Central memory CD4-positive, alpha-beta T cell (primary cell): Measurements from ENCODE around the gene HOXA7.

ENCODE experiments used
- DNase-seq: peaks from one replicate; pipeline ENCODE4 v3.0.0; 2022

The HOXA7 gene

DNA sequence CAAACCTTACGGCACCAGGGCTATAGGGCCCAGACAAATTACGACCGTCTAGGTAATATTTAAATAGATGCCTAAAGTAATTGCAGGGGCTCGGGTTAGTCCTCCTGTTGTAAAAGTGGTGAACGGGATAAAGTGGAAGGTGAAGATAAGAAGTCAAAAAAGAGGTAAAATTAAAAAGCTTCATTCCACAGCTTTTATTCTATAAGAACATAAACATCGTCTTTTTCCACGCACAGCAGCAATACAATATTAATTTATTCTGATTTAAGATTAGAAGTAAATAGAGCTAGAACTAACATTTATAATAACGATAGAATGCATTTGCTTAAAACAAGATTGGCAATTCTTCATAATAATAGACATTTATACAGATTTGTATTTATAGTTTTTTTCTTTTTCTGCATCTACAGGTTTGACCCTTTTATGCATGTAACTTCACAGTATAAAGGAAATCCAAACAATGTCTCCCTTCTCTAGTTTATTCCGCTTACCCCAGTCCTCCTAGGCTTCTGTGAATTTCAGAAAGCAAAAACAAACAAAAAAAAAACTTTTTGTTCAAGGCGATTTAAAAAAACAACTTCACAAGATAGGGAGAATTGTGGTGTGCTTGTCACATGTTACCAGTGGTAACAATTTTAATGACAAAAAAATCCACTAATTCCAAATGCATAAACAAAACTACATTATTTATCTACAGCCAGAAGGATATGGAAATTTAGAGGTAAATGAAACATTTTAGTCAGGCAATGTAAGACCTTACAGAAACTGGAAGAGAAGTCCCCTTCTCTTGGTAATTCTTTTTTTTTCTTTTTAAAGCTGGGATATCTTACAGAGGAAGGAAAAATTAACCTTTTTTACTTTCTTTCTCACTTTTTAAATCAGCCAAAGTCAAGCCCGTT lies 14.2 kb upstream of the HOXA7 start:
- no peak for DNase-seq

DNA sequence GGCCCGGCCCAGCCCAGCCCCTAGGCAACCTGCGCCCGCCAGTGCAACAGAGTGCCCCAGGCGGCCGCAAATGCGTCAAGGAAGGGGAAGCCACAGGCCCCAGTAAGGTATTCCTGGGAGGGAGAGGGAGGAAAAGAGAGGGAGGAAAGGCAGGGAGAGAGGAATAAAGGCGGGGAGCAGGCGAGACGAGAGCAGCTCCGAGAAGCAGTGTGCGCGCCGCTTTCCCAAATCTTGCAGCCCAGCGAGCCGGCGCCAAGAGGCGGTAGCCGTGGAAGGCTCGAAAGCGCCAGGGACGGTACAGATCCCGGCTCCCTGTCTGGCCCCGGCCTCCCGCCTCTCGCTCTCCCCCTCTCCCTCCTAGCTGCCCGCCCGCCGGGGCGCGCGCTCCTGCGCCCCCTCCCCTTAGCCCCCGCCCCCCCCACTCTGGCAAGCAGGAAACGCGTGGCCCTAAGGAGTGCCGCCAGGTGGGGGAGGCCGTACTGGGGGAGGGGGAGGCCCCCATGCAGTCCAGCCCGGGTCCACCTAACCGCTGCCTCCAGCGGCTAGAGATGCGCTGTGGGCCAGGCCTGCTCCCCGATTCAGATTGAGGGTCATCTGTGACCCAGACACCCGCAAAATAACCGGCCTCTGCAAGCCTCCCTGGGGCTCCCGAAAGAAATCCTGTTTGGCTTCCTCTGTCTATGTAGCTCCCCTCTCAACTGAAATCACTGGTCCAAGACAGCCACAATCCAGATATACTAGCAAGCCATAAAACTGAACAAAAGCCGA lies 13.4 kb upstream of the HOXA7 start:
- no peak for DNase-seq

DNA sequence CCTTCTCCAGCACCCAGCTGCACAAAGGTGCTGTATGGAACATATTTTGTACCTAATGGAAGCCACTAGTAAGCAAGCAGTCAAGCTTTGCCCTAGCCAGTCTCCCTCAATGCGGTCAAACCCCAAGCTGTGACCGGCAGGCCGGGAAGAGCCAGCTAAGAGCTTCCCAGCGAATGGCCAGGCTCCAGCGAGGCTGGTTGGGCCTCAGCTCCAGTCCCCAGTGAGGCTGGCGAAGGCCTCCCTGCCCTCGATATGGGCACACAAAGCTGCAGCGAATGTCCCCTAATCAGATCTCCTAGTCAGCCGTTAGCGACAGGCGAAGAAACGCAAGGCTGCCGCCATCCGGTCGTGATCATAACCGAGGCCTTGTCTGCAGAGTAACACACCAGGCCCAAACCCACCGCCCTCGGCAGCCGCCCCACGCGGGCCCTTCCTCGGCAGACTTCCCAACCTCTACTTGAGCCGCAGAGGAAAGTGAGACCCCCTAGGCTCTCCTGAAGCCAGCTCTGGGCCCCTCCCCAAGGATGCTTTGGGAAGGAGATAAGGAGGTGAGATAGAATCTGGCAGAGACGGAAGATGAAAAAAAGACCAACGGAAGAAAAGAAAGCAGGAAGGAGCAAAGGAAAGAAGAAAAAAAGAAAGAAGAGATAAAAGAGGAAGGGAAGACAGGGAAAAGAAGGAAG lies 11.9 kb upstream of the HOXA7 start:
- no peak for DNase-seq

DNA sequence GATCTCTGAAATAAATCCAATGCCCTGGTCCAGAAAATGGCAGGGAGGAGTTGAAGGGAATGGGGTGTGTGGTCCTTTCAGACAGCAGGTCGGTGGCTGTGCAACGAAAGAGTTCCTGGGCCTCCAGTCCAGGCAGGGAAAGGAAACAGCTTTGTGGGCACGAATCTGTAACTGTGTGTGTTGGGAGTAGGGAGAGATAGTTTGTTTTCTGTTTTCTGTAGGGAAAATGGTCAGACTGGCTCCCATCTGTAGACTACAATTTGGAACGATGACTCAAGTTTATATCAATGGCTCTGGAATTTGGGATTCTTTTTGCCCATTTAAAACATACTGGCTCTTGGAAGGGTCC lies 11.4 kb upstream of the HOXA7 start:
- DNase-seq, result no peak

DNA sequence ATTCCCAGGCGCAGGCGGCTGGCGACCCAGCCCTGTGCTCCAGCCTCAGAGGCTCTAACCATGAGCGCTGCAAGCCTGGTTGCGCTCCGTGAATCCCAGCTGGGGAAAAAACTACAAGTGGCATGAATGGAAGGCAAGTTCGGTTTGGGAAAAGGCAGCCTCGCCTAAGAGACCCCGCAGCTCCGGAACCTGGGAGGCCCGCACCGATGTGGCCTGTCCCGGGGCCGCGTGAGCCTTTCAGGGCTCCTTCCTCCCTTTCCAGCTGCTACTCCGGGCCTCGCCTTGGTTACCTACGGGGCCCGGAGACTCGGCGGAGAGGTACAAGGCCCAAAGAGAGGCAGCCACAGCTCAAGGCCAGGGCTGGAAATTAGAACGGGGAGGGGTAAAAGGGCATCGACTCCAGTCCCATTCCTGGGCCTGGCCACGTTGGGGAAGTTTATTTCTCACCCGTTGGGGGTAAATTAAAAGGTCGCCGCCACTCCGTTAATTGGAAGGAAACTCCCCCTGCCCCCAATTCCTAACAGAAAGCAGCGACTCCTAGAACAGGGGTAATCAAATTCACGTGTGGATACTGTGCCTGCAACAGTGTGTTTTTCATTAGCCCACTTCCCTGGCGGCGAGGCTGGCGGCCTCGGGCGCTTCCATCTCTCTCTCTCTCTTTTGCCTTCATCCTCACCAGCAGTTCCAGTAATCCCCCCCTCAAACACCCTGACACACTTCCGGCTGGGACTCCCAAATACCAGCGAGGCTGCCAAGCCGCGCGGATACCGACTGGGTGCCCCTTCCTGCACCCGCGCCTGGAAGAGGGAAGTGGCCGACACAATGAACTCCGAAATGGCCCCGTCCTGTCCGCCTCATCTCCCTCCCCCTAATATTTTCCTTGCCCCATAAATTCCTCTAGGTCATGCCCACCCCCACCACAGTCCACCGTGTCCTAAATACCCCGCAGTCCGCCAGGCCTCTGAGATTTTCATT lies 10.3 kb upstream of the HOXA7 start:
- no peak for DNase-seq

DNA sequence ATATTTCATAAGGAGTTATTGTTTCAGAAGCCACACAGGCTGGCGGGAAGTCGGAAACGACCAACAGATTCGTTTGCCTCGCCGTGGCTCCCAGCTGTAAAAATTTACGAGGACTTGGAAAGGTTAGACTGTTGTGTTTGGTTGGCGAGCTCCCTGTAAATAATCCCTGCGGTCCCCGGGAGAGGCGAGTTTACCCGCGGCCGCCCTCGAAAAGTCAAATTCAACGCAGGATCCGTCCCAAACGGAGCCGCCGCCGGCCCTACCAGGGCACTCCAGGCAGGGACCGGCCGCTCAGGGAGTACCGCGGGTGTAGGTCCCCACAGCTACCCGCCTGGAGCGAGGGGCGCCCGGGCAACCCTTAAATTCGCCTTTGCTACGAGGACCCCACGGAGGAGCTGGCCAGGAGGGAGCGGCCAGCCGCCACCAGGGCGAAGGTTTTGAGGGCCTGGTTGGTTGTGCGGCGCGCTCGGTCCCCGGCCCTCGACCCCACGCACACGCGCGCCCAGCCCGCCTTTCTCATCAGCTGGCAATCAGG lies 9.6 kb upstream of the HOXA7 start:
- DNase-seq, result no peak

DNA sequence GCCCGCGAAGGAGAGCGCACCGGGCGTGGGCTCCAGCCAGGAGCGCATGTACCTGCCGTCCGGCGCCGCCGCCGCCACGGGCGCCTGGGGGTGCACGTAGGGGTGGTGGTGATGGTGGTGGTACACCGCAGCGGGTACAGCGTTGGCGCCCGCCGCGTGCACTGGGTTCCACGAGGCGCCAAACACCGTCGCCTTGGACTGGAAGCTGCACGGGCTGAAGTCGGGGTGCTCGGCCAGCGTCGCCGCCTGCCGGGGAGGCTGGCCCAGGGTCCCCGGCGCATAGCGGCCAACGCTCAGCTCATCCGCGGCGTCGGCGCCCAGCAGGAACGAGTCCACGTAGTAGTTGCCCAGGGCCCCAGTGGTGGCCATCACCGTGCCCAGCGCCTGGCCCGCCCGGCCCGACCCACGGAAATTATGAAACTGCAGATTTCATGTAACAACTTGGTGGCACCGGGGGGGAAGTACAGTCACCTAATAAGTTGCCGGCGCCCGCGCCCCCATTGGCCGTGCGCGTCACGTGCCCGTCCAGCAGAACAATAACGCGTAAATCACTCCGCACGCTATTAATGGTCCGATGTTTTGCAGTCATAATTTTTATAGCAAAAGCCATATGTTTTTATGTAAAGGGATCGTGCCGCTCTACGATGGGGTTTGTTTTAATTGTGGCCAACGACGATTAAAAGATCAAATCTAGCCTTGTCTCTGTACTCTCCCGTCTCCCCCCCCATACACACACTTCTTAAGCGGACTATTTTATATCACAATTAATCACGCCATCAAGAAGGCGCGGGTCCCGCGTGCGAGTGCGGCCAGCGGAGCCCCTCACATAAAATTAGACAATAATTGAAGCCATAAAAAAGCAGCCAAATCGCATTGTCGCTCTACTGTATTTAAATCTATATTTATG lies 8.9 kb upstream of the HOXA7 start, which contains the start of gene HOXA9:
TSS of gene HOXA9 (minus strand) at position 449 of the 907 bp plus-strand sequence. CDS start at position 369, 80 bp downstream.
- DNase-seq, result no peak

DNA sequence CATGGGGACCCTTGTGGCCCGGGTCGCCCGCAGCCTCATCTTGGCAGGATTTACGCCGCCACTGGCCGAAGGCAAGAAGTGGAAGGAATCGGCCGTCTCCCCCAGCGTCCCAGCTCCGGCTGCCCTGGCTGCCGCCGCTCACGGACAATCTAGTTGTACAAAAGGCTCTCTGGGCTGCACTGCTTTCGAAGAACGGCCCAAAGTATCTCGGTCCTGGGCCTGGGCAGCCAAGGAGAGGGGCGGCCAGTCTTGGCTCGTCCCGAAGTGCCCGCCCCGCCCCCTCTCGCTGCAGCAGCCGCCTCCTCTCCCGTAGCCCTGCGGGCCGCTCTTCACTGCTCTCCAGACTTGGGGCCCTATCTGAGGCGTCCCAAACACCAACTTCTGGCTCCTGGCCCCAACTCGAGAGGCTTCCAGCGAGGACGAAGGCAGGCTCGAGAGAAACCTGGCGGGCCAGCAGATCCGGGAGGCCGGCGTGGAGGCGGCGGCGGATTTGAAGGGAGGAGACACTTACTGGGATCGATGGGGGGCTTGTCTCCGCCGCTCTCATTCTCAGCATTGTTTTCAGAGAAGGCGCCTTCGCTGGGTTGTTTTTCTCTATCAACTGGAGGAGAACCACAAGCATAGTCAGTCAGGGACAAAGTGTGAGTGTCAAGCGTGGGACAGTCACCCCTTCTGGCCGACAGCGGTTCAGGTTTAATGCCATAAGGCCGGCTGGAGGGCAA lies 8.1 kb upstream of the HOXA7 start:
- DNase-seq, result no peak

DNA sequence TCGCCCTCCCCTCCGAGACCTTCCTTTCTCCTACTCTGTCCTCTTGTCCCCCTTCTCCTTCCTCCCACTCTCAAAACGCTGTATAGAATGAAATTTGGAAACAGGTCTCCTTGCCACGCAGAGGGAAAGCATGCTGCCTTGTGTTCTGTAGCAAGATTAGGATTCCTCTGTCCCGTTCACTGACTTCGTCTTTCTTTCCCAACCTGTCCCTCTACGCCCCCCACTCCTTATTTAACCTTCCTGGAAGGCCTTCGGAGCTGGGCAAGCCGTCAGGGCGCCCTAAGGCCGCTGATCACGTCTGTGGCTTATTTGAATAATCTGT lies 7.5 kb upstream of the HOXA7 start:
- DNase-seq, result no peak

DNA sequence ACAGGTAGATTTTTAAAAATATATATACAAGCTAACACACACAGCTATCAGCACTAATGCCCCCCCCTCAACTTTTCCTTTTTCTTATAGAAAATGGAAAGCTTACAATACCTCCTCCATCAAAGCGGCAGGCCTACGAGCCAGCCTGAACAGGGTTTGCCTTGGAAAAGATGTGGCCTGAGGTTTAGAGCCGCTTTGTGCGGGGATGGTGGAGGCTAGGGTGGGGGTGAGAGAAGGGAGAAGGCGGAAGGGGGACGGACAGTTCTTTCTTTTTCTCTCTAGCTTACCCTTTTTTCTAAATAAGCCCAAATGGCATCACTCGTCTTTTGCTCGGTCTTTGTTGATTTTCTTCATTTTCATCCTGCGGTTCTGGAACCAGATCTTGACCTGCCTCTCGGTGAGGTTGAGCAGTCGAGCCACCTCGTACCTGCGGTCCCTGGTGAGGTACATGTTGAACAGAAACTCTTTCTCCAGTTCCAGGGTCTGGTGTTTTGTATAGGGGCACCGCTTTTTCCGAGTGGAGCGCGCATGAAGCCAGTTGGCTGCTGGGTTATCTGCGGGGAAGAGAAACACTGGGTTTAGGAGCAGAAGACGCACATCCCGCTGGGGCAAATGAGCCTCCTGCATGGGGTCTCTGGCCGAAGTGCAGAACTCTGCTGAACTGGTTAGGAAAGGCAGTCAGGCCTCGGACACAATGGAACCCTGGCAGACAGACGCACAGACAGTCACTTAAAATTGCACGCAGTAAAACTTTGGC lies 7.0 kb upstream of the HOXA7 start:
- no peak for DNase-seq

DNA sequence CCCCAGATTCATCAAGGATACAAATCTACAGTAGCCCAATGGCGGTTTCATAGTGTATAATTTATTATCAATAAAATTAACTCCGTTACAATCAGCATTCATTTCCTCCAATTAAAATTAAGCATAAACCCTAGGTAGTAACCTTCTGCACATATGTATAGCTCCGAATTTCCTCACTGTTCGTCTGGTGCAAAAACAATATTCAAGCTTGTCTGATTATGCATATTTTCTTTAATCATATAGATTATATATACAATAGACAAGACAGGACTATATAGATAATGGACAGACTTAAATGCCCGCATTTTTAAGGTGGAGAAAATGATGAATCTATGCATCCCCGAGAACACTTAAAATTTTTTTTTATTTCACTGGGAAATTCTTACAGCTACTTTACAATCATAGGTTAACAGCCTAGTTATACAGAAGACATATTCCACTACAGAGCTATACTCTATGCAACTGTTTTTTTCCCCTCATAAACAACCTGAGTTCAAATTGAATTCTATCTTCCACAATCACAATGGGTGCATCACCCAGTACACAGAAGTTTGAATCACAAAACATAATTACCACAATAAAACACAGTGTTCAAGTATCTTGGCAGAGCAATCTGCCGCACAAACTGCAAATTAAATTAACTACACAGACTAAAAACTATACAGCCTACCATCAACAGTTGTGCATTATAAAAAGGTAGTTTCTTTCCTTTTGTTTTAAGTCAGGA lies 6.2 kb upstream of the HOXA7 start:
- DNase-seq, result no peak

DNA sequence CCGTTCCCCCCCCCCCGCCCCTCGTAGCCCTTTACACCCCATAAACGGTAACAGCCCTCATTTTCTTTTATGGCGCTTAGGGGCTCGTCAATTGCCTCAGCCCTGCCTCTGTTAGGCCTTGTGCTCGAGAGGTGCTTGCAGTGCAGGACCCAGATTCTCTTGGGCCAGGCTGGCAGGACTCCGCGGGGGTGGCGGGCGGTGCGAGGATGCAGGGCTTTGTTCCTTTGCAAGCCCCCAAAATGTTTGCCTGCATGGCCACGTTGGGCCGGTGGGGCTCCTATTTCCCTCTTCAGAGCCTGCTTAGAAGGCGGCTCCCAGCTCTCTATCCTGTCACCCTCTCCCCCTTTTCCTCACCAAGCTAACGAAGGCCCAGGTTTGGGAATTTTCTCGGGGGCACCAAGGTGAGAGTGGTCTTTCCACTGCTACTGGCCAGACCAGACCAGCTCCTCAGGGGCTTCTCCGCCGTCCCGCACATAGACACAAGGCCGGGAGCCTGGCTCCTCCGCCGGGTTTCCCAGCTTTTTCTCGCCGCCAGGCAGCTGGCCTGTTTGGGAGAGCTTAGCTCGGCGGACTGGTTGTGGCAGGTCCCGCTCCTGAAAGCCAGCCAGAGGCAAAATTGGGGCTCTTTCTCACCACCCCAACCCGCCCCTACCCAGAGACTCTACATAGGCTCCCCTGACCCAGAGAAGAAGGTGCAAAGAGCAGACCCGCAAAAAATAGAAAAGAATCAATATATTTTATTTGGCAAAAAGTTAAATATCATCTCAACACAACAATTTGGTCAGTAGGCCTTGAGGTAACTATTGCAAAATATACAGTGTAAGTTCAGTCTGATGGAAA lies 5.5 kb upstream of the HOXA7 start:
- no peak for DNase-seq

DNA sequence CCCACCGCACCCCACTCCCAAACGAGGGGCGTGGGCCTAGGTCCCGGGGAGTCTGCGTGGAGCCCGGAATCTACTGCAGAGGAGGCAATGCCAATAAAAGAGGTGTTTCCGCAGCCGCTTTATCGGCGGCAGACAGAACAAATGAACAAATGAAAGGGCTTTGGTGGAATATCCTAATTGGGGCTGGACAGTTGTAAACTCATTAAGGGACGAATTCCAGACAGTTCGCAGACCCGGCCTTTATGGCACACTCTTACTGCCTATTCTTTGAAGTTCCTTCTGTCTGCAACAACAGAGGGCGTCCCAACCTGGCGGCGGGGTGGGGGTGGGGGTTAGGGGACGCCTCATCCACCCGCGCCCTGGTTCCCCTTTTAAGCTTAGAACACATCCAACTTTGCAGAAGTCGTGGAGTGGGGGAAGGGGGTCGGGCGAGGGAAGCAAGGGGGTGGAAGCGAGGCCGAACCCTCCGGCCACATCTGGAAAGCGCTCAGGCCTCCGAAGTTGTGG lies 4.8 kb upstream of the HOXA7 start:
- DNase-seq, result no peak

DNA sequence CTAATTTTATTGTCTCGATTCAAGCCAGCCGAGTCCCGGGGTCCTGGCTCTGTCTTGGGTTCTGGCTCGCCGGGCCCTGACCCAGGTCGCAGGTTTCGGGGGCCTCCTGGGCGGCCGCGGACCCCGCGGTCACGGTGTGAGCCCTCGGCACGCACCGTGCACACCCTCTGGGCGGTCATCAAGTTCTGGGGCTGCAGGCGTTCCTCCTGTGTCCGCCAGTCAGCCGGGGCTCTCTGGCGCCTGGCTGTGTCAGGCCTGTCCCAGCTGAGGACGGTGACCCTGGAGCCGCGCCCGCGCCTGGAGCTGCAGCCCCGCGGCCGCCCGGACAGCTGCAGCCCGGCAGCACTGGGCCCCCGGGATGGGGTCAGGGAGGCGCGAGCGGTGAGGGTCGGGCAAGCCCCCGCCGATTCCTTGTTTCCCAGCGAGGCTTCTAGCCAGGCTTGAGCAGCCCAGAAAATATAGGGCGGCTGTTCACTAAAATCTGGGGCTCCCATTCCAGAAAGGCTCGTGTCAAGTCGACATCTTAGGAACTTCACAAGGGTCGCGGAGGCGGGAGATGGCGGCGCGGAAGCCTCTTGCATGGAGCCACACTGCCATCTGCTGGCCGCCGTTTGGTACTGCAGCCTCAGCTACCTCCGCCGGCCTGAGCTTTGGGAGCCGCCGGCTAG lies 4.2 kb upstream of the HOXA7 start:
- DNase-seq, result peak; percentile 73

DNA sequence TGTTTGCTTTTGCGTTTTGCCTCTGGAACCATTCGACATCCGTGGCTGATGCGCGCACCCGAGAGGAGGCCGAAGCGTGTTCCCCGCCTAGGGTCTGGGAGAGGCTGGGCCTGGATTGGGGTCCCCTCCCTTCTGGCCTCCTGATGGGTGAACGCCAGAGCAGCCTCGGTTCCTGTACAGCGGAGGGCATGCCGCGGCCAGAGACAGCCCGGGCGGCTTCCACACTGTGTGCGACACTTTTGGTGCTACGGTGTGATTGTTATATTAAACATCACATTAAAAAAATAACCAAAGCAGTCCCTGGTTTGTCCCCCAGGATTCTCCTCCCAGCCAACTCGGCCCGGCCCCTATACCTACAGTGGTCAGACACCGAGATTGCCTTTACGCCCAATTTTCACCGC lies 3.7 kb upstream of the HOXA7 start:
- DNase-seq, result no peak

DNA sequence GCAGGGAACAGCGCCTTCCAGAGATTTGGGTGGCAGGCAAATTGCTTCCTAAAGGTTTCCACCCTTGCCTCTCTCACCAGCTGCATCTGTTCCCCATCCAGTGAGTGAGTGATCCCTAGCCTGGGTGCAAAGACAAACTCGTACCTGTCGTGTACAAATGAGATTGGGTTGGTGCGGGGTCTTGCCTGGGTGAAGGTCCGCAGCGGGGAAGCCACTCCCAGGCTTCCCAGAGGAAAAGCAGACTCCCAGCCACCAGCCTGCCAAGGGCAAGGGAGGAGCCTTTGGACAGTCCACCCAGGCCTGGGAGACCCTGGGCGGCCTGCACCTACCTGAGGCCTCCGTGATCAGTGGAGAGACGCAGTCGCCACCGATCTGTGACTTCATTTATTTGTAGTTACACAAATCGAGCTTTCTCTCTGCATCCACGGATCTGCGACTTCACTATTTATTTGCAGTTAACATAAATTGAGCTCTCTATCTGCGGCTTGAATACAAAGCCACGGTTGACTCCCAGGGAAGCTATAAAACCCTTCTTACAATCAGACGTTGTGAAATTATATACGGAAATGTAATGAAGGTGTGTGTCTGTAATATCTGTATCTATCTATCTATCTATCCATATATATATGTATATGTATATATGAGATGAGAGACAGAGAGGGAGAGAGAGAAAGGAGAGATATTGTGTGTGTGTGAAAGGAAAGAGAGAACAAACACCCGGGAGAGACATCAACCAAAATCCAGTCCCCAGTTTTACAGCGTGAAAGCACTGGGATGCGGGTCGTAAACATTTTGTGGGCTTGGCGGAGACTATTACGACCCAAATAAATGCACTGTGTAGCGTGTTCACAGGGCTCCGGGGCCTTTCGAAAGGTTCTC lies 3.0 kb upstream of the HOXA7 start:
- no peak for DNase-seq
